Measurements from ENCODE around the gene ARHGEF11. TPM values are rescaled to one million over a fixed set of nuclear protein-coding genes. Genes with fewer than 3 reads are reported as not detected.

ARHGEF11 gene
- total and polyA plus RNA-seq, 7 experiments from 2014 or later, result 25.8 to 54.9 (median 32.1) TPM

DNA sequence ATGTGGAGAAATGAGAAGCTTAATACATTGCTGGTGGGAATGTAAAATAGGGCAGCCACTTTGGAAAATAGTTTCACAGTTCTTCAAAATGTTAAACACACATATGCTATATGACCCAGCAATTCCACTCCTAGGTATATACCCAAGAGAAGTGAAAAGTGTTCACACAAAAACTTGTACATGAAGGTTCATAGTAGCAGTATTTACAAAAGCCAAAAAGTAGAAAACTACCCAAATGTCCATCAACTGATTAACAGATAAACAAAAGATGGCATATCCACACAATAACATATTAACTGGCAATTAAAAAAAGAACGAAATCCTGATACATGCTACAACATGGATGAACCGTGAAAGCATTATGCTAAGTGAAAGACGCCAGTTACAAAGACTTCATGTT, 33.7 kb downstream of the ARHGEF11 start:
- Mint-ChIP-seq H3K9me3 (peaks cover 0 to 2% (median 0%) of the 10 kb centered on the region in 11 donors), H3K4me3 (no peak overlapping the region), H3K27ac (no peak overlapping the region), H3K36me3 (no peaks in the 10 kb centered on the region), H3K4me1 (peaks cover 0 to 4% (median 0%) of the 10 kb centered on the region in 7 donors), H3K27me3 (peaks cover 10 to 42% (median 27%) of the 10 kb centered on the region in 5 donors)
- H3K4me3 ChIP-seq (ENCODE audit: low read length), result no peak overlapping the region
- H3K27me3 ChIP-seq (ENCODE audit: control insufficient read depth in 2 of 2, insufficient read depth in 2 of 2, low read length in 2 of 2), result peaks cover 0 to 4% of the 10 kb centered on the region in 2 donors
- intact Hi-C loops (cut with micrococcal nuclease), result no loop called here
- DNase-seq (no peak), ATAC-seq (no peak)
- H3K27ac ChIP-seq (ENCODE audit: low read depth, low read length), result no peak overlapping the region
- ChIA-PET POLR2A (no interaction called here), CTCF (no interaction called here)
- H3K36me3 ChIP-seq (ENCODE audit: control insufficient read depth in 2 of 3, insufficient read depth in 3 of 3, low read length in 3 of 3), result no peaks in the 10 kb centered on the region
- no peaks in the 10 kb centered on the region for H3K9me3 ChIP-seq (ENCODE audit: control insufficient read depth in 2 of 3, low read length in 3 of 3)
- no peaks in the 10 kb centered on the region for H3K4me1 ChIP-seq (ENCODE audit: control insufficient read depth in 2 of 2, insufficient read depth in 2 of 2, low read length in 2 of 2)

DNA sequence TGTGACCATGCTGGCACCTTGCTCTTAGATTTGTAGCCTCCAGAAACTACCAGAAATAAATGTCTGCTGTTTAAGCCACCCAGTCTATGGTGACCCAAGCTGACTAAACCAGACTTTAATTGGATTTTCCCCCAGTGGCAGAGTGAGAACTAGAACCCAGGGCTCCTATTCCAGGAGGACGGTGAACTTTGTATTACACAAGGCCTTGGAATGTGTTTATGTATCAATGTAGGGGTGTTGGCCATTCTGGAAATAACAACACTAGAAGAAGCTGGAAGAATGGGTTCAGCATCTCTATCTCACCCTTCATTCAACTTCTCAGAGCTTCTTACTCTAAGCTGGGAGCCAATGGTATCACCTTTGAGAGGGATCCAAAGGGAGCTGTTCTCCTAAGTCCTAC, 37.0 kb downstream of the ARHGEF11 start:
- Mint-ChIP-seq H3K27me3 (peaks cover 7 to 65% (median 27%) of the 10 kb centered on the region in 5 donors), H3K4me1 (peaks cover 0 to 4% (median 0%) of the 10 kb centered on the region in 7 donors), H3K36me3 (no peaks in the 10 kb centered on the region), H3K9me3 (peaks cover 0 to 2% (median 0%) of the 10 kb centered on the region in 11 donors), H3K27ac (no peak overlapping the region), H3K4me3 (no peak overlapping the region)
- Histone ChIP-seq H3K4me1 (ENCODE audit: control insufficient read depth in 2 of 2, insufficient read depth in 2 of 2, low read length in 2 of 2) (no peaks in the 10 kb centered on the region), H3K4me3 (ENCODE audit: low read length) (no peak overlapping the region), H3K9me3 (ENCODE audit: control insufficient read depth in 2 of 3, low read length in 3 of 3) (no peaks in the 10 kb centered on the region), H3K36me3 (ENCODE audit: control insufficient read depth in 2 of 3, insufficient read depth in 3 of 3, low read length in 3 of 3) (no peaks in the 10 kb centered on the region), H3K27ac (ENCODE audit: low read depth, low read length) (no peak overlapping the region), H3K27me3 (ENCODE audit: control insufficient read depth in 2 of 2, insufficient read depth in 2 of 2, low read length in 2 of 2) (peaks cover 0 to 4% of the 10 kb centered on the region in 2 donors)
- no peak for ATAC-seq
- ChIA-PET CTCF (no interaction called here), POLR2A (no interaction called here)
- no peak for DNase-seq
- intact Hi-C loops (cut with micrococcal nuclease), result no loop called here

DNA sequence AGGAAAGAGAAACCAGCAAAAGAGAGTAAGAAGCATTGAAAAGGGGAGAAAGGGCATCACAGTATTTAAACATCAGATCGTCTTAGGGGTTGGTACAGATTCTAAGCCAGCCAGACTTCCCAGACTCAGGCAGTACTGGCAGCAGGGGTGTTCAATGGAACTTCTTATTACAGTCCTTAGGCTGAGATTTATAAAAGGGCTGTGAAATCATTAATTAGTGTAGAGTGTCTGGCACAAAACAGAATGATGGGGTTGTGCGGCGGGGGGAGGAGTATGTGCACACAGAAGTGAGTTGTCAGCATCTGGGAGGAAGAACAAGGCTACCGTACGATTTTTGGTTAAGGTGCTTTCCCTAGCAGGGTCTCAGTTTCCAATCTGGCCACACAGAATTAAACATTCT, 38.2 kb downstream of the ARHGEF11 start:
- no peak for ATAC-seq
- no peak overlapping the region for H3K27ac Mint-ChIP-seq
- H3K4me3 Mint-ChIP-seq, result no peak overlapping the region
- H3K27me3 ChIP-seq (ENCODE audit: control insufficient read depth in 2 of 2, insufficient read depth in 2 of 2, low read length in 2 of 2), result peaks cover 0 to 4% of the 10 kb centered on the region in 2 donors
- no peak overlapping the region for H3K4me3 ChIP-seq (ENCODE audit: low read length)
- no peaks in the 10 kb centered on the region for H3K4me1 ChIP-seq (ENCODE audit: control insufficient read depth in 2 of 2, insufficient read depth in 2 of 2, low read length in 2 of 2)
- DNase-seq, result no peak
- H3K36me3 ChIP-seq (ENCODE audit: control insufficient read depth in 2 of 3, insufficient read depth in 3 of 3, low read length in 3 of 3), result no peaks in the 10 kb centered on the region
- POLR2A ChIA-PET, result no interaction called here
- H3K9me3 Mint-ChIP-seq, result peaks cover 0 to 2% (median 0%) of the 10 kb centered on the region in 11 donors
- CTCF ChIA-PET, result no interaction called here
- H3K9me3 ChIP-seq (ENCODE audit: control insufficient read depth in 2 of 3, low read length in 3 of 3), result no peaks in the 10 kb centered on the region
- H3K27me3 Mint-ChIP-seq, result peaks cover 7 to 69% (median 27%) of the 10 kb centered on the region in 5 donors
- intact Hi-C loops (cut with micrococcal nuclease), result no loop called here
- no peaks in the 10 kb centered on the region for H3K36me3 Mint-ChIP-seq
- peaks cover 0 to 4% (median 0%) of the 10 kb centered on the region in 7 donors for H3K4me1 Mint-ChIP-seq
- H3K27ac ChIP-seq (ENCODE audit: low read depth, low read length), result no peak overlapping the region

DNA sequence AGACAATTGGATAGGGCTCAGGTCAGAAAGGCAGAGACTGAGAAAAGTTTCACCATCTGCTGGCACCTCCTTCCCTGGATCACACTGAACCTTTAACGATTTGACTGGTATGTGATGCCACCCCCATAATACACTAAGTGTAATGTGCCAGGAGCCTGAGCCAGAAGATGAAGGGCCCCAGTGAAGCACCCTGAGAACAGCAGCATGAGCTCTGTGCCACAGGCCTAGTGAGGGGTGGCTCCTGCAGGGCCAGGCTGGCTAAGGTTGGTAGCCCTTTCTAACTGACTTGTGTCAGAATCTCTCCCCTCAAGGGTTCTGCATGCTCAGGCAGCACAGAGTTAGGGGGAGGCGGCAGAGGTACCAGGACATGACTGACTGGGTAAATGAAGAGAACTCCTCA, 38.9 kb downstream of the ARHGEF11 start:
- Mint-ChIP-seq H3K9me3 (peaks cover 0 to 2% (median 0%) of the 10 kb centered on the region in 11 donors), H3K27me3 (peaks cover 7 to 68% (median 23%) of the 10 kb centered on the region in 5 donors), H3K27ac (no peak overlapping the region), H3K36me3 (no peaks in the 10 kb centered on the region), H3K4me1 (peaks cover 0 to 4% (median 0%) of the 10 kb centered on the region in 7 donors), H3K4me3 (no peak overlapping the region)
- Histone ChIP-seq H3K4me3 (ENCODE audit: low read length) (no peak overlapping the region), H3K36me3 (ENCODE audit: control insufficient read depth in 2 of 3, insufficient read depth in 3 of 3, low read length in 3 of 3) (no peaks in the 10 kb centered on the region), H3K27ac (ENCODE audit: low read depth, low read length) (no peak overlapping the region), H3K4me1 (ENCODE audit: control insufficient read depth in 2 of 2, insufficient read depth in 2 of 2, low read length in 2 of 2) (no peaks in the 10 kb centered on the region), H3K9me3 (ENCODE audit: control insufficient read depth in 2 of 3, low read length in 3 of 3) (no peaks in the 10 kb centered on the region), H3K27me3 (ENCODE audit: control insufficient read depth in 2 of 2, insufficient read depth in 2 of 2, low read length in 2 of 2) (peaks cover 0 to 4% of the 10 kb centered on the region in 2 donors)
- no peak for DNase-seq
- ATAC-seq, result no peak
- ChIA-PET CTCF (no interaction called here), POLR2A (no interaction called here)
- intact Hi-C loops (cut with micrococcal nuclease), result no loop called here

DNA sequence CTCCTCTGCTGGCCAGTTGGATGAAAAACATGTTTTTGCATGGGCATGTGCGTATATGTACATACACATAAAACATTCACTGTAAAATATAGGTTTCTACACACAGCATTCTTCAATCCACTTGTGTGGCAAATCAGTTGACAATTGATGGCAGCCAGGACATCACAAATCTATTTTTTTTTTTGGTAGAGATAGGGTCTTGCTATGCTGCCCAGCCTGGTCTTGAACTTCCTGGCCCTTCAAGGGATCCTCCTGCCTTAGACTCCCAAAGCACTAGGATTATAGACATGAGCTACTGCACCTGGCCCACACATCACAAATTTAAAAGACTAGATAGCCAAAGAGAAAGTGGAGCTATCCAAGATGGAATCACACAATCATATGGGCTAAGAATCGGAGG, 39.6 kb downstream of the ARHGEF11 start:
- H3K4me3 Mint-ChIP-seq, result no peak overlapping the region

DNA sequence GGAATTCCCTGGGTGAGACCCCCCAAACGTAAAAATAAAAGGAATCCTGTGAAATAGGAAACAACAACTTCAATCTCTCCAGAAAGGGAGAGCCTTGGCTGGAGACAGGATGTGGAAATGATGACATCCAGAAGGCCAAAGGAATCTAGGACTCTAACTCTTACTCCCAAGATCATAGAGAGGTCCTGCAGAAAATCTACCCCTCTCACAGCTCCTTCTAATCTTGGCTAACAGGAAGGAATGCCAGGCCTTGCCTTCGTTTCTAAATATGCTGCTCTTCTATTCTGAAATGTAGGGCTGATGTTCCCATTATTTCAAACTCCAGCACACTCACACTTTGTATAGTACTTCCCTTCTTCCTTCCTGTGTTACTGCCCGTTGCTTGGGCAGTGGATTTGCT, 40.7 kb downstream of the ARHGEF11 start:
- no peaks in the 10 kb centered on the region for H3K36me3 ChIP-seq (ENCODE audit: control insufficient read depth in 2 of 3, insufficient read depth in 3 of 3, low read length in 3 of 3)
- H3K4me3 ChIP-seq (ENCODE audit: low read length), result no peak overlapping the region
- Mint-ChIP-seq H3K27ac (no peak overlapping the region), H3K4me3 (no peak overlapping the region), H3K36me3 (no peaks in the 10 kb centered on the region), H3K4me1 (peaks cover 0 to 4% (median 0%) of the 10 kb centered on the region in 7 donors), H3K9me3 (peaks cover 0 to 1% (median 0%) of the 10 kb centered on the region in 11 donors), H3K27me3 (peaks cover 7 to 66% (median 17%) of the 10 kb centered on the region in 5 donors)
- ATAC-seq (no peak), DNase-seq (no peak)
- H3K27me3 ChIP-seq (ENCODE audit: control insufficient read depth in 2 of 2, insufficient read depth in 2 of 2, low read length in 2 of 2), result peaks cover 0 to 4% of the 10 kb centered on the region in 2 donors
- ChIA-PET CTCF (no interaction called here), POLR2A (interaction anchor here (0.6 kb wide), 1 partner anchor 26 kb away, joined by 3 read pairs; no protein-coding TSS in a partner anchor)
- H3K27ac ChIP-seq (ENCODE audit: low read depth, low read length), result no peak overlapping the region
- no peaks in the 10 kb centered on the region for H3K4me1 ChIP-seq (ENCODE audit: control insufficient read depth in 2 of 2, insufficient read depth in 2 of 2, low read length in 2 of 2)
- intact Hi-C loops (cut with micrococcal nuclease), result no loop called here
- no peaks in the 10 kb centered on the region for H3K9me3 ChIP-seq (ENCODE audit: control insufficient read depth in 2 of 3, low read length in 3 of 3)

More for the DNA sequence above, 39.6 kb downstream of the ARHGEF11 start:
- Mint-ChIP-seq H3K4me1 (peaks cover 0 to 4% (median 0%) of the 10 kb centered on the region in 7 donors), H3K27ac (no peak overlapping the region), H3K9me3 (peaks cover 0 to 1% (median 0%) of the 10 kb centered on the region in 11 donors), H3K27me3 (peaks cover 7 to 67% (median 18%) of the 10 kb centered on the region in 5 donors), H3K36me3 (no peaks in the 10 kb centered on the region)
- POLR2A ChIA-PET, result interaction anchor here (0.5 kb wide), 1 partner anchor 282 kb away, joined by 3 read pairs; no protein-coding TSS in a partner anchor
- Histone ChIP-seq H3K36me3 (ENCODE audit: control insufficient read depth in 2 of 3, insufficient read depth in 3 of 3, low read length in 3 of 3) (no peaks in the 10 kb centered on the region), H3K9me3 (ENCODE audit: control insufficient read depth in 2 of 3, low read length in 3 of 3) (no peaks in the 10 kb centered on the region), H3K4me3 (ENCODE audit: low read length) (no peak overlapping the region), H3K27ac (ENCODE audit: low read depth, low read length) (no peak overlapping the region), H3K27me3 (ENCODE audit: control insufficient read depth in 2 of 2, insufficient read depth in 2 of 2, low read length in 2 of 2) (peaks cover 0 to 4% of the 10 kb centered on the region in 2 donors), H3K4me1 (ENCODE audit: control insufficient read depth in 2 of 2, insufficient read depth in 2 of 2, low read length in 2 of 2) (no peaks in the 10 kb centered on the region)
- CTCF ChIA-PET, result no interaction called here
- DNase-seq (no peak), ATAC-seq (no peak)
- intact Hi-C loops (cut with micrococcal nuclease), result no loop called here

DNA sequence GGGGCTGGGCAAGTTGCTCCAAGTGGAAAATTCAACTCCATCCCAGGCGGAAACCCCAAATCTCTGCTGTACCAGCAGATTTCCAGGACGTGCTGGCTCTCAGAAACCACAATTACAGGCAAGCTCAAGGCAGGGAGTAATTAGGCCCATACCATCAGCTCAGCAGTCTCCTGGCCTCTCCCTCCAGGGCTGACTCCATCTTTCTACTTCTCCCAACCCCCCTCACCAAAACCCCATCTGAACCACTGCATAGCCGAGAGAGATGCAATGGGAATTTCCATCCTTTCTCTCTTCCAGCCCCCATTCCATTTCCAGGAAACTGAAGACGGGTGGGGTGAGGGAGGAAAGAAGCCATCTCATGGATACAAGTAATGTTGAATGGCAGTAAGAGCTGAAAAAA, 41.2 kb downstream of the ARHGEF11 start:
- Mint-ChIP-seq H3K27me3 (peaks cover 7 to 65% (median 15%) of the 10 kb centered on the region in 5 donors), H3K4me3 (no peak overlapping the region), H3K27ac (no peak overlapping the region), H3K9me3 (peaks cover 0 to 1% (median 0%) of the 10 kb centered on the region in 11 donors), H3K4me1 (peaks cover 0 to 4% (median 0%) of the 10 kb centered on the region in 7 donors), H3K36me3 (no peaks in the 10 kb centered on the region)
- intact Hi-C loops (cut with micrococcal nuclease), result no loop called here
- Histone ChIP-seq H3K4me3 (ENCODE audit: low read length) (no peak overlapping the region), H3K4me1 (ENCODE audit: control insufficient read depth in 2 of 2, insufficient read depth in 2 of 2, low read length in 2 of 2) (no peaks in the 10 kb centered on the region), H3K36me3 (ENCODE audit: control insufficient read depth in 2 of 3, insufficient read depth in 3 of 3, low read length in 3 of 3) (no peaks in the 10 kb centered on the region), H3K27ac (ENCODE audit: low read depth, low read length) (no peak overlapping the region), H3K27me3 (ENCODE audit: control insufficient read depth in 2 of 2, insufficient read depth in 2 of 2, low read length in 2 of 2) (peaks cover 0 to under 1% of the 10 kb centered on the region in 2 donors), H3K9me3 (ENCODE audit: control insufficient read depth in 2 of 3, low read length in 3 of 3) (no peaks in the 10 kb centered on the region)
- POLR2A ChIA-PET, result interaction anchor here (0.6 kb wide), 1 partner anchor 25 kb away, joined by 3 read pairs; no protein-coding TSS in a partner anchor
- no peak for ATAC-seq
- DNase-seq, result no peak
- CTCF ChIA-PET, result no interaction called here
